HG03159 (cell line): ENCODE measurements around the gene LYSET.
"Not testable (repeated sequence)": the region's sequence is repeated elsewhere in the genome, so short reads cannot be mapped to it uniquely, and the experiment has no call there.

Experiments
- ATAC-seq: cut with Tn5 transposase; IDR thresholded peaks from one replicate; pipeline ENCODE4 v1.9.1; 2021; ENCODE audit warnings: mild to moderate bottlenecking, moderate library complexity; ENCODE audit not compliant: unreplicated experiment

Gene LYSET, protein sequence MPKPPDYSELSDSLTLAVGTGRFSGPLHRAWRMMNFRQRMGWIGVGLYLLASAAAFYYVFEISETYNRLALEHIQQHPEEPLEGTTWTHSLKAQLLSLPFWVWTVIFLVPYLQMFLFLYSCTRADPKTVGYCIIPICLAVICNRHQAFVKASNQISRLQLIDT

DNA sequence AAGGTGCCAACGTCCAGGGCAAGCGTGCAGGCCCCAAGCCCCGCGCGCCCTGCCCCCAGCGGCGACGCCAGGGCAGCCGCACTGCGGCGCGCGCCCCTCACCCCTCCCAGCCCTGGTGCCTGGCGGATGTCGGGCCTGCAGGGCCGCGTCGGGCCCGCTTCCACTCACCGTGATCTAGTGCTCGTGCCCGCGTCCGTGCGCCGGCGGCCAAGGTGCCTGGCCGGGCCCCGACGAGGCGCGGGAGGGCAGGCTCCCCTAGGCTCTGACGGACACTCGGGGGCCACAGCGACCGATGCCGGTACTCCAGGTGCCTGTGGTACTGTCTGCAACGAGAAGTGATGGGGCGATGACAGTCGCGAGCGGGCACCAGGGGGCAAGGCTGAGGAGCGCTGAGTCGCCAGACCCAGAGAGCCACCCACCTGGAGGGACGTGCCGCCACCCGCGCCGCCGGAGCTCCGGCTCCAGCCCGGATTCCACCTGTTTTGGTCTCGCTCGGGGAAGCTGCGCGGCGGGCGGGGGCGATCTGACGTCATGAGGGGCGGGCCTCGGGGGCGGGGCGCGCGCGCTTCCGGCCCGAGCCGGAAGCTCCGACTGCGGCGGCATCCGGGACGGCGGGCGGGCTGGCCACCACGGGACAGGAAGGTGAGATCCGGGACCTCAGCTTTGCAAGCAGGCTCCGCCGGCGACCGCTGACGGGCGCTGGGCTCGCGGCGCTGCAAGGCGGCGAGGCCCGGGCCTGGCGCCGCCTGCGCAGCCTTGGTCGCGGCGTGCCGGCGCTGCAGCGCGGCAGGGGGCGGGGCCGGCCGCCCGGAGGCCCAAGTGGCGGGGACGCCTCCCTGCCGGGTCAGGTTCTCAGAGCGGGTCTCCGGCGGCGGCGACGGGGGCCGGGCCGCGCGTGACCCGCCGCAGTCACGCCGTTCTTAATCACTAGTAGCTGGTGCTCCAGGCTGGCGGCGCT is at the start of gene LYSET, which contains the start of gene MOAP1:
Gene LYSET (plus strand): TSS at position 927 of the 958 bp plus-strand sequence. CDS start 89 bp downstream, outside the sequence.
Gene MOAP1 (minus strand): TSS at position 507 of the 958 bp plus-strand sequence. CDS start 655 bp downstream, outside the sequence.
- peak; percentile 80 for ATAC-seq

DNA sequence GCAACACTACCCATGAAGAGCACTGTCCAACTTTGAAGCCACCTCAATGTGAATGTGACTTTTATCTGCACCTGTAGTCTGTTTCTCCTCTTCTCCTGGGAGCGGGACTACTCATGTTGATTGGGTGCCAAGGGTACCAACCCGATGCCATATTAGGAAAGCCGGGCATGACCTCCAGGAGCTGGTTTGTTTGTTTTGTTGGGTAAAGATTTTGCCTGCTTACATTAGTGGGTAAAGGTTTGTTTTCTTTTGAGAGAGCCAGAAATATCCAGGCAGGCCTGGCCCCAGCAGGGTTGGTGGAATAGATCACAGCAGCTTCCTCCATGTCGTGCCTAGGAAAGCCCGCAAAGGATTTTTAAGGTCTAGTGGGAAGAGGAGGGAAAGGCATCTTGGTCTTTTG is 49.7 kb upstream of the LYSET start:
- no peak for ATAC-seq

DNA sequence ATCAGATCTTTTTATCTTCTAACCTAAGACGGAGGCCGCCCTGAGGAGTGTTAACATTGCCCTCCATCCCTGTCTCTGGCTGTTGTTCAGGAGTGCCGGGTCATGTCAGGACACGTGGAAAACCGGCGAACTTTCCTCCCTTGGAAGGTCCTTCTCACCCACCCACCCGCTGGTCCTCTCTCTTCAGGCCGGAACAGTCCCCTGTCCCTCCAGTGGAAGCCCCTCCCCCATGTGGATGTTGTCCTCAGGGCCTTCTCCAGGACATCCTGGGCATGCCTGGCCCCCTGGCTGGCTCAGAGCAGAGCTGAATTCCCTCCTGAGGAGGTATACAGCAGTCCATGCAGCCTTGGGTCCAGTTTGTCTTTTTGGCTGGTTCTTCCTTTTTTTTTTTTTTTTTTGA is 49.1 kb upstream of the LYSET start:
- no peak for ATAC-seq

DNA sequence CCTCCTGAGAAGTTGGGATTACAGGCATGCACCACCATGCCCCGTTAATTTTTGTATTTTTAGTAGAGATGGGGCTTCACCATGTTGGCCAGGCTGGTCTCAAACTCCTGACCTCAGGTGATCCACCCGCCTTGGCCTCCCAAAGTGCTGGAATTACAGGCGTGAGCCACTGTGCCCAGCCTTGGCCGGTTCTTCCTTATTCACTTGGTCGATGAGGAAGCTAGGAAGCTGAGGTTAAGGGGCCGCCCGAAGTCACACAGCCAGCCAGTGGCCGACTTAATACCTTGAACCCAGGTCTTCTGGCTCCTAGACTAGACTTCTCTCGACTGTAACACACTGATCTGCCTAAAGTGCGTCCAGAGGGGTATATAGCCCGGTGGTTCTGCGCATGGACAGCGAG is 48.6 kb upstream of the LYSET start:
- ATAC-seq = not testable (repeated sequence)

DNA sequence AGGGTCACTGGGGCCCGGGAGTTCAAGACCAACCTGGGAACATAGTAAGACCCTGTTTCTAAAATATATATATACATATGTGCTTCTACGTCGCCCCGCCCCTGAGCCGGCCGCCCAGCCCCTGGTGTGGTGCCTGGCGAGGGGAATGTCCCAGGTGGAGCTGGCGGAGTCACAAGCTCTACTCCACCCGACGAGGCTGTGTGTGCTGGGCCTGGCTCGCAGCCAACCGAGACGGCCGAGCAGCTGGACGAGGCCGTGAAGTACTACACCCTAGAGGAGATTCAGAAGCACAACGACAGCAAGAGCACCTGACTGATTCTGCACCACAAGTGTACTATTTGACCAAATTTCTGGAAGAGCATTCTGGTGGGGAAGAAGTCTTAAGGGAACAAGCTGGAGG is 47.3 kb upstream of the LYSET start:
- no peak for ATAC-seq

DNA sequence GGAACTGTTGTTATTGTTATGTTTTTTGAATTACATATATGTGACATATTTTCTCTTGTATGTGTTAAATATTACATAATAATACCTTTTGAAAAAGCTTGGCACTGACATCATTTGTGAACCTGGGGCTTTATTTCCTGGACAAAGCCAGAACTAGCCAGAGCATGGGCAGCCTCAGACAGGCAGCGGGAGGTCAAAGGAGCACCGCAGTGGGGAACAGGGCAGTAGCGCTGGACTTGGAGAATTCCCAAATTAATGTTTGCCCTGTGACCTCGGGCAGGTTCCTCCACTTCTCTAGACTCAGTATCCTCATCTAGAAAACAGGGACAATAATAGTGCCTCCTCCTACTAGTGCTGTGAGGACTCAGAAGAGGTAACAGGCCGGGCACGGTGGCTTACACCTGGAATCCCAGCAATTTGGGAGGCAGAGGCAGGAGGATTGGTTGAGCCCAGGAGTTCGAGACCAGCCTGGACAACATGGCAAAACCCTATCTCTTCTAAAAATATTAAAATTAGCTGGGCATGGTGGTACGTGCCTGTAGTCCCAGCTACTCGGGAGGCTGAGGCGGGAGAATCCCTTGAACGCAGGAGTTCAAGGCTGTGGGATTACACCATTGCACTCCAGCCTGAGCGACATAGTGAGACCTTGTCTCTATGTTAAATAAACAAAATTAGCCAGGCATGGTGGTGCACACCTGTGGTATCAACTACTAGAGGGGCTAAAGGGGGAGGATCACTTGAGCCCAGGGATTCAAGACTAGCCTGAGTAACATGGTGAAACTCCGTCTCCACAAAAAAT is 42.1 kb upstream of the LYSET start:
- no peak for ATAC-seq

DNA sequence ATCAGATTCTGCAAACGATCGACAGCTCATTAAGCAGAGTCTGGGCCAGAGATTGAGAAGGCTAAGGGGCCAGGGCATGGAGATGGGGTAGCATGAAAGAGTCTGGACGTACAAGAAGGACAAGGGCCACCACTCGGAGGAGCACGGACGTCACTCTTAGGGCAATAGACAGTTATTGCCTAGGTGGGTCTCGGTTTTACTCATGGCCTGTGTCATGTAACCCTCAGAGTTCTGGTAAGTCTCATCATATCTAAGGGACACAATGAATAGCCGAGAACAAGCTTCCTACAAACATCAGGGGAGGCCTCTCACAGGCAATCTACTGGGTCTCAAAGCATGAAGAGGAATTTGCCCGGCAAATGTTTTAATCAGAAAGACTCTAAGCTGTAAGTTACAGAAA is 39.0 kb upstream of the LYSET start:
- ATAC-seq = no peak

DNA sequence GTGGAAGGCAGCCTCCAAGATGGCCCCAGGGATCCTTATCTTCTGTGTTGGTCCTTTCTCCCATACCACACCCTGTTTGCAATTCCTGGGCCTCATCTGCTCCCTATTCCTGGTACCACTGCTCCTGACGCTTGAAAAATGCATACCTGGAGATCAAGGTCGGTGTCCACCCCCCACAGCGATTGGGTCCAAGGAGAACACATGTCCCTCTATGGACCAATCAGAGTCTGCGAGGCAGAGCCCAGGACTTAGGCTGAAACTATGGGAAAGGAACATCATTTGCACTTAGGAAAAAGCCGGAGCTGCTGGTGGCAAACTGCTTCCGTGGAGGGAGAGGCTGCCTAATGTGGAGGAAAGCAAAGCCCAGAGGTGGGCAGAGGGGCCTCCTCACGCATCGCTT is 36.1 kb upstream of the LYSET start:
- ATAC-seq = no peak

DNA sequence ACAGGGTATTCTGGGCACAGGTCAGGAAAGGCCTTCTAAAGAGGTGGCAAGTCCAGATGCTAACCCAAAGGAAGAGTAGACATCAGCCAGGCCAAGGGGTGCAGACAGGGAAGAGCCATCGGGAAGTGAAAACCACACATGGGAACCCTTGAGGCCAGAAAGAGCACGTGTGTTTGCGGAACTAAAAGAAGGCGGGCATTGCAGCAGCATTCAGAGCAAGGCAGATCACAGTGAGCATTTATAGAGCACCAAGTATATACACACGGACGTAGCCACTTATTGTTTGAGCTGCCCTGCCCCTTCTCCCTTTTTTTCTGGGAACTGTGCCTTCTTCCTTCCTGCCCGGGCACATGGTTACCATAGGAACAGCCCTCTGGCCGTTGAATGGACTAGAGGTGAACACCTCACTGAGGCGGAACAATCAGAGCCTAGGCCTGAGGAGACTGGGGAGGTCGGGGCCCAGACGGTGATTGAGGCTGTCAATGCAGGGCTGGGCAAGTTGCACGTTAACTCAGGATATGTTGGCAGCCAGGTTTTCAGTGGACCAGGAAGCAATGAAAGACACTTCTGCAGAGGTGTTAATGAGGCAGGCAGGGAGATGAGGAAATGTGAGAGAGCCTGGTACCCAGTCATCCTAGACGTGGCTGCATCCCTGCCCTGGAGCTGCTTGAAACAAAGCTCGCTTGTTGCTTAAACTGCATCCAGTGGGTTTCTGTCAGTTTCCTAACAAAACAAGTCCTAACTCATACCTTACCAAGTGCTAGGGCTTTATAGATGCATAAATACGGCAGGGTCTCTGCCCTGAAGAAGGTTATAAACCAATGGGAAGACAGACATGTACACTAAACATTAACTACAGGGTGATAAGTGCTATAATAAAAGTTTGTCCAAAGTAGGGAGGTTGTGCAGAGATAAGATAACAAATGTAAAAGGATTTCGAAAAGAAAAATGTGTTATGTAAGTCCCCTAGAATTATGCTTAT is 34.6 kb upstream of the LYSET start:
- ATAC-seq = no peak

DNA sequence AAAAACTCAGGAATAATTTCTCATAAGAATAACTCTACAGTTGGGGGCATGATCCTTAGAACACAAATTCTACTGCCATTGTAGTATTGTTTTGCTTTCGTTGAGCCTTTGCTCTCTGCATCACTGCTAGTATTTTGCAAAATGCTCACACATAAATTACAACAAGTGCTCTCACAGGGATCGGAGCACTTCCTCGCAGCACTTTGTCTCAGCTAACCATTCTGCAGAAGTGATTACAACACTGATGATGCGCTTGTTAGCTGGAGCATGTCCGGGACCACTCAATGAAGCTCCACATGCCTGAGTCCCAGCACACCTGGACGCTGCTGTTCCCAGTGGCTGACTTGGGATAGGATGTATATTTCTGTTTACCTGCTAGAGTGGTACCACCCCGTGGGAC is 32.0 kb upstream of the LYSET start:
- no peak for ATAC-seq

DNA sequence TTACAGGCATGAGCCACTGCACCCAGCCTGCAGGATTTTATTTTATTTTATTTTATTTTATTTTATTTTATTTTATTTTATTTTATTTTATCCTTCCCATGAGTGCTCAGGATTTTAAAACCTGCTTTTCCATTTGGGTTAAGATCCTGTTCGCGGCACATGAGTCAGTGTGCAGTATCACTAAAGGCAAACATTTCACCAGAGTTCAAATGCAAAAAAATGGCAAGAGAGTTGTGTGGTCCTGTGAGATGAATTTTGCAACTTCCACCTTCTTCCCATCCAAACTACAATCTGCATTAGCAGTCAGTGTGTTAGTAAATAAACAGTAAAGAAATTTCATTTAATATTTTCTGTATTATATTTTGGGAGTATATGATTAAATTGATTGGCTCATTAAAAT is 29.4 kb upstream of the LYSET start:
- no peak for ATAC-seq

DNA sequence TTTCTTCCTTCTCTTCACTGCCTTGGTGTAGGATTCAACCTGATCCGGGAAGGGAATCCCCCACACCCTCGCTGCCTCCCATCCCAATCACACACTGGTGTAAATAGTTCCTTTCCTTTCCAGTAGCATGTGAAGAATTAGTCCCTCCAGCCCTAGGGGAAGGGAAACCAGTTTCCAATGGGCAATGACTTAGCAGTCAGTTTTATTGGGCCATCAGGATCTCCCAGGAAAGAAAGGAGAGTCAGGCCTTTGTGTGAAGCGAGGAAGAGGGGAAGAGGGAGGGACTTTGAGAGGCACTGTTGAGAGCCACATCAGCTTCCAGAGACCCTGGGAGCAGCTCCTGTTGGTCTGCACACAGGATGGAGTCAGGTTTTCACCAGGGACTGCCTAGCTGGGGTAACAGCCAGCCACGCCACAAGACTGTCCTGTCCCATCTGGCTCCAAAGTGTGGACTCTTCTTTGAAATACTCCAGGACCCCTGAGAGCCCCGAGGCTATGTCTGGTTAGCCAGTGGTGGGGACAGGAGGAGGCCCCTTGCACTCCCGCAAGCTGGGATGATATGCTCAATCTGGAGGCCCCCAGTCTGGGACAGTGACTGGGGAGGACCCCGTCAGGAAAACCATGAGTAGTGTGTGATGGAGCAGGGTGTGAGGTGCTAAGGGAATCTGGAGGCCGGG is 28.3 kb upstream of the LYSET start:
- no peak for ATAC-seq

DNA sequence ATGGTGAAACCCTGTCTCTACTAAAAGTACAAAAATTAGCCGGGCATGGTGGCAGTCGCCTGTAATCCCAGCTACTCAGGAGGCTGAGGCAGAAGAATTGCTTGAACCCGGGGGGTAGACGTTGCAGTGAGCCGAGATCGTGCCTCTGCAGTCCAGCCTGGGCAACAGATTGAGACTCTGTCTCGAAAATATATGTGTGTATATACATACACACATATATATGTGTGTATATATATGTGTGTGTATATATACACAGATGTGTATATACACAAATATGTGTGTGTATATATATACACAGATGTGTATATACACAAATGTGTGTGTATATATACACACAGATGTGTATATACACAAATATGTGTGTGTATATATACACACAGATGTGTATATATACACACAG is 26.8 kb upstream of the LYSET start:
- not testable (repeated sequence) for ATAC-seq

DNA sequence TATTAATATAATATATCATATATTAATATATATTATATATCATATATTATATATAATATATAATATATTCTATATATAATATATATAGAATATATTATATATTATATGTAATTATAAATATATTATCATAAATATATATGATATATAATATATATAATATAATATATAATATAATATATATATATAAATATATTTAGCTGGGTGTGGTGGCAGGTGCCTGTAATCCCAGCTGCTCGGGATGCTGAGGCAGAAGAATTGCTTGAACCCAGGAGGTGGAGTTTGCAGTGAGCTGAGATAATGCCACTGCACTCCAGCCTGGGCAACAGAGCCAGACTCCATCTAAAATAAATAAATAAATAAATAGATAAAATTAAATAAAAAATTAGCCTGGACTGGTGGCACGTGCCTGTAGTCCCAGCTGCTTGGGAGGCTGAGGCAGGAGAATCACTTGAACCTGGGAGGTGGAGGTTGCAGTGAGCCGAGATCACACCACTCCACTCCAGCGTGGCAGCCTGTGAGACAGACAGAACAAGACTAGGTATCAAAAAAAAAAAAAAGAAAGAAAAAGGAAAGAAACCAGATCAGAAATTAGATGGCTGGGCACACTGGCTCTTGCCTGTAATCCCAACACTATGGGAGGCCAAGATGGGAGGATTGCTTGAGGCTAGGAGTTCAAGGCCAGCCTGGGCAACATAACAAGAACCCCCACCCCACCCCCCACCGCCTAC is 25.3 kb upstream of the LYSET start:
- not testable (repeated sequence) for ATAC-seq

DNA sequence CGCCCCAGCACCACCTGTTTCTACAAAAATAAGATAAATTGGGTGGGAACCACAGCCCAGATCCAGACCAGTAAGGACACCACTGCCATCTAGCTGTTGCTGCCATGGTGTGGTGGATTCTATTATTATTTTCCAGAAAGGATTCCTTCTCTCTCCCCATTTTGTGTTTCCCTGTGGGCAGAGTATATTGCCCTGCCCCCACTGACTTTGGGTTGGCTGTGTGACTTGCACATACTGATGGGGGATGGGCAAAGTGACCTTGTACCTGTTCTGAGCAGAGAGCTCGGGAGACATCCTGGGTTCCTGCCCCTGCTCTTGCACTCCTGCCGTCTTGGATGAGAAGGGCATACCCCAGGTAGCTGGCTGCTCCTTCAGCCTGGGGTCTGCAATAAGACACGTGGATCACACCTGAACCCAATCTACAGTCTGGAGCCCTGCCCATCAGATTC is 24.7 kb upstream of the LYSET start:
- ATAC-seq = no peak

DNA sequence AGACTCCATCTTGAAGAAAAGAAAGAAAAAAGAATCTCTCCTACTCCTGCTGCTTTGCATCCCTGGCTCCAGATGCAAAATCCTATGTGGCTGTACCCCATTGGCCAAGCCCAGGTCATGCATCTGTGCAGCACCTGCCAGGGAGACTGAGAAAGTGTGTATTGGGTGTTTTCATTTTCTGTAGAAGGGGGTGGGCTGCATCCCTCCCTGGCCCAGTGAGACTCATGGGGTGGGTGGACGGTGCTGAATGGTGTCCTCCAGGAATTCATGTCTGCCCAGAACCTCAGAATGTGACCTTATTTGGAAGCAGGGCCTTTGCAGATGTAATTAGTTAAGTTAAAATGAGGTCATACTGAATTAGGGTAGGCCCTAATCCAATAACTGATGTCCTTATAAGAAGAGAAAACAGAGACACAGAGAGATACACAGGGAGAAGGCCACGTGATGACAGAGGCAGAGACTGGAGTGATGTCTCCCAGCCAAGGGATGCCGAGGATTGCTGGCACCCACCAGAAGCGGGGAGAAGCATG is 23.6 kb upstream of the LYSET start:
- ATAC-seq = no peak

DNA sequence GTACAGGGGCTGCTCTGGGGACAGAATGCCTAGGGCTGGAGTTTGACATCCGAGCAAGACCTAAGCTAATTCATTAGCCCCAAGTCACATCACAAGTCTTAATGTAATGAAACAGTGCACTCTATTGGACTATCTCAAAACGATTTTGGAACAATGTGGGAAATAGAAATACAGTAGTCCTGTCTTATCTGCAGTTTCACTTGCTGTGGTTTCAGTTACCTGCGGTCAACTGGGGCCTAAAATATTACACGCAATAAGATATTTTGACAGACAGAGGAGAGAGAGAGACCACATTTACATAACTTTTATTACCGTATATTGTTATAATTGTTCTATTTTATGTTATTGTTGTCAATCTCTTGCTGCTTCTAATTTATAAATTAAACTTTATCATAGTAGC is 21.6 kb upstream of the LYSET start:
- no peak for ATAC-seq
